HG03025 (cell line): Measurements from ENCODE around the gene RPS6KA2.

ENCODE experiments used
- ATAC-seq: cut with Tn5 transposase; IDR thresholded peaks from one replicate; pipeline ENCODE4 v1.9.1; 2021; ENCODE audit warnings: mild to moderate bottlenecking, moderate library complexity; ENCODE audit not compliant: unreplicated experiment, low FRiP score

The RPS6KA2 gene

GRCh38 chr6:166580076-166581050, 46.7 kb downstream of the RPS6KA2 start:
- no peak for ATAC-seq

- no peak for ATAC-seq
Observed at GRCh38 chr6:166579237-166579850, 47.7 kb downstream of the RPS6KA2 start.

GRCh38 chr6:166578536-166579236, 48.4 kb downstream of the RPS6KA2 start:
- ATAC-seq, result no peak

- ATAC-seq, result no peak
Observed at GRCh38 chr6:166575205-166575604, 51.8 kb downstream of the RPS6KA2 start.

GRCh38 chr6:166573511-166574216, 53.4 kb downstream of the RPS6KA2 start:
- ATAC-seq, result no peak

- no peak for ATAC-seq
Observed at GRCh38 chr6:166572370-166573261, 54.4 kb downstream of the RPS6KA2 start.

GRCh38 chr6:166570929-166571713, 55.9 kb downstream of the RPS6KA2 start:
- no peak for ATAC-seq

GRCh38 chr6:166569206-166569605, 57.8 kb downstream of the RPS6KA2 start:
- no peak for ATAC-seq

- no peak for ATAC-seq
Observed at GRCh38 chr6:166567813-166568212, 59.2 kb downstream of the RPS6KA2 start.

- no peak for ATAC-seq
Observed at GRCh38 chr6:166567107-166567506, 59.9 kb downstream of the RPS6KA2 start.

GRCh38 chr6:166566026-166567011, 60.7 kb downstream of the RPS6KA2 start:
- no peak for ATAC-seq

- ATAC-seq, result no peak
Observed at GRCh38 chr6:166565084-166565967, 61.7 kb downstream of the RPS6KA2 start.

- ATAC-seq, result no peak
Observed at GRCh38 chr6:166563805-166564204, 63.2 kb downstream of the RPS6KA2 start.

- ATAC-seq, result no peak
Observed at GRCh38 chr6:166563200-166563599, 63.9 kb downstream of the RPS6KA2 start.

- no peak for ATAC-seq
Observed at GRCh38 chr6:166562726-166563125, 64.3 kb downstream of the RPS6KA2 start.

- no peak for ATAC-seq
Observed at GRCh38 chr6:166561771-166562359, 65.2 kb downstream of the RPS6KA2 start.
